COLO668 (cell line): ENCODE measurements around the gene CHCHD4.

ENCODE experiments used
- DNase-seq: peaks from one replicate; lab custom pipeline; 2025; ENCODE audit not compliant: unreplicated experiment; lab: John Stamatoyannopoulos, UW

Gene CHCHD4

GRCh38 chr3:14124615-14125192 lies at the start of gene CHCHD4, which contains the start of gene TMEM43:
Gene CHCHD4 (minus strand): TSS chr3:14124870. CDS start chr3:14124676, 194 bp downstream.
Gene TMEM43 (plus strand): TSS chr3:14125052. CDS start chr3:14125194, 142 bp downstream.
- peak; percentile 96 for DNase-seq

GRCh38 chr3:14172496-14172895 lies 47.8 kb upstream of the CHCHD4 start:
- no peak for DNase-seq

GRCh38 chr3:14170531-14171159 lies 46.0 kb upstream of the CHCHD4 start:
- no peak for DNase-seq

- no peak for DNase-seq
Measured at GRCh38 chr3:14169871-14170270, 45.2 kb upstream of the CHCHD4 start.

- DNase-seq = no peak
Measured at GRCh38 chr3:14169435-14169834, 44.8 kb upstream of the CHCHD4 start.

- DNase-seq = no peak
Measured at GRCh38 chr3:14166877-14167603, 42.4 kb upstream of the CHCHD4 start.

GRCh38 chr3:14162178-14162577 lies 37.5 kb upstream of the CHCHD4 start:
- no peak for DNase-seq

- DNase-seq = no peak
Measured at GRCh38 chr3:14161282-14161681, 36.6 kb upstream of the CHCHD4 start.

GRCh38 chr3:14159426-14159825 lies 34.8 kb upstream of the CHCHD4 start:
- no peak for DNase-seq

- DNase-seq = no peak
Measured at GRCh38 chr3:14158370-14158769, 33.7 kb upstream of the CHCHD4 start.

GRCh38 chr3:14157951-14158350 lies 33.3 kb upstream of the CHCHD4 start:
- DNase-seq = no peak

- no peak for DNase-seq
Measured at GRCh38 chr3:14156843-14157561, 32.3 kb upstream of the CHCHD4 start.

- no peak for DNase-seq
Measured at GRCh38 chr3:14156201-14156600, 31.5 kb upstream of the CHCHD4 start.

- DNase-seq = no peak
Measured at GRCh38 chr3:14154895-14155440, 30.3 kb upstream of the CHCHD4 start.

- no peak for DNase-seq
Measured at GRCh38 chr3:14154276-14154675, 29.6 kb upstream of the CHCHD4 start.

GRCh38 chr3:14153663-14154062 lies 29.0 kb upstream of the CHCHD4 start:
- no peak for DNase-seq

- no peak for DNase-seq
Measured at GRCh38 chr3:14152963-14153355, 28.3 kb upstream of the CHCHD4 start.

- peak; percentile 23 for DNase-seq
Measured at GRCh38 chr3:14152233-14152962, 27.7 kb upstream of the CHCHD4 start.

- no peak for DNase-seq
Measured at GRCh38 chr3:14151471-14152083, 26.9 kb upstream of the CHCHD4 start.
